Measurements from ENCODE around the gene GEN1.

- TF ChIP-seq POLR2AphosphoS5 (IDR thresholded peaks at IDR 0.05) (no peak), POLR2A (IDR thresholded peaks at IDR 0.05) (no peak)
- TF ChIP-seq, protein P1, sequence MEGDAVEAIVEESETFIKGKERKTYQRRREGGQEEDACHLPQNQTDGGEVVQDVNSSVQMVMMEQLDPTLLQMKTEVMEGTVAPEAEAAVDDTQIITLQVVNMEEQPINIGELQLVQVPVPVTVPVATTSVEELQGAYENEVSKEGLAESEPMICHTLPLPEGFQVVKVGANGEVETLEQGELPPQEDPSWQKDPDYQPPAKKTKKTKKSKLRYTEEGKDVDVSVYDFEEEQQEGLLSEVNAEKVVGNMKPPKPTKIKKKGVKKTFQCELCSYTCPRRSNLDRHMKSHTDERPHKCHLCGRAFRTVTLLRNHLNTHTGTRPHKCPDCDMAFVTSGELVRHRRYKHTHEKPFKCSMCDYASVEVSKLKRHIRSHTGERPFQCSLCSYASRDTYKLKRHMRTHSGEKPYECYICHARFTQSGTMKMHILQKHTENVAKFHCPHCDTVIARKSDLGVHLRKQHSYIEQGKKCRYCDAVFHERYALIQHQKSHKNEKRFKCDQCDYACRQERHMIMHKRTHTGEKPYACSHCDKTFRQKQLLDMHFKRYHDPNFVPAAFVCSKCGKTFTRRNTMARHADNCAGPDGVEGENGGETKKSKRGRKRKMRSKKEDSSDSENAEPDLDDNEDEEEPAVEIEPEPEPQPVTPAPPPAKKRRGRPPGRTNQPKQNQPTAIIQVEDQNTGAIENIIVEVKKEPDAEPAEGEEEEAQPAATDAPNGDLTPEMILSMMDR (IDR thresholded peaks at IDR 0.05) = no peak
These were observed 9.8 kb downstream of the GEN1 start for GRCh38 chr2:17763641-17764333.
